ENCODE measurements around the gene TLL2.

TLL2 gene

DNA sequence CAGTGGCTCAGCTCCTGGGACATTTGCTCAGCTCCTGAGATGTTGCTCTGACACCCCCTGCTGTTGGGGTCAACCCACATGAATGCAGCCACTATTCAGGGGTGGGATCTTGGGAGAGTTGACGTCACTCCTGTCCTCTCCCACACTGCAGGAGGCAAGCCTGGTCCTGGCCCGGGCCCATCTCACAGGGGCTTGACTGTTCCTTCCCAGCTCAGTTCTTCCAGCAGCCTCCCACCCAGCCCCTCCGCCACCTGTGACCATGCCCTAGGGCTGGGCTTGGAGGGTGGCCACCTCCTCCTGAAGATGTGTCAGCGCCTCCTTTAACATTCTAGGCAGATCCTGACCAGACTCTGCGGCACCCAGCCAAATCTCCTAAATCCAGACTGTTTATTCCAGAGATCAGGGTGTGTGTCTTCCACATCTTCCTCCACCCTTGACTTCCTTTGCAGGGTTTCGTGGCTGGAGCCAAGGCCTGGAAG, 135.9 kb downstream of the TLL2 start:
- intact Hi-C loops (cut with DNase I) = loop anchor here (10.0 kb wide), 2 partner anchors 177 to 457 kb away; partner anchors contain the start of gene LCOR
- no peak for DNase-seq

DNA sequence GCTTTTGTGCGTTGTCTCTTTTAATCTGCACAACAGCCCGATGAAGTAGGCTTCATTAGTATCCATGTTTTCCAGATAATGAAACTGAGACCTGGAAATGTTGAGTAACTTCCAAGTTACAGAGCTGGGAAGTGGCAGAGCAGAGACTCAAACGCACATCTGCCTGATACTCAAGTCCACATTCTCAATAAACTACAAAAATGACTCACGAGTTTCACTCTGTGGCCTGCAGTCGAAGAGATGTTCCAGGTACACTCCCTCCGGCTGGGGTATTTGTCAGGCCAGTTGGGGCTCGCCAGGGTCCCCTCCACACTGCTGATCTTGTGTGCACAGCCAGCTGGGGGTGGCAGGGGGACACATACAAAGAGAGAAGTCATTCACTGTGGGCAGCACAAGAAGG, 137.2 kb downstream of the TLL2 start:
- no peak for DNase-seq
- intact Hi-C loops (cut with DNase I) = loop anchor here (10.0 kb wide), 2 partner anchors 178 to 458 kb away; partner anchors contain the start of gene LCOR

DNA sequence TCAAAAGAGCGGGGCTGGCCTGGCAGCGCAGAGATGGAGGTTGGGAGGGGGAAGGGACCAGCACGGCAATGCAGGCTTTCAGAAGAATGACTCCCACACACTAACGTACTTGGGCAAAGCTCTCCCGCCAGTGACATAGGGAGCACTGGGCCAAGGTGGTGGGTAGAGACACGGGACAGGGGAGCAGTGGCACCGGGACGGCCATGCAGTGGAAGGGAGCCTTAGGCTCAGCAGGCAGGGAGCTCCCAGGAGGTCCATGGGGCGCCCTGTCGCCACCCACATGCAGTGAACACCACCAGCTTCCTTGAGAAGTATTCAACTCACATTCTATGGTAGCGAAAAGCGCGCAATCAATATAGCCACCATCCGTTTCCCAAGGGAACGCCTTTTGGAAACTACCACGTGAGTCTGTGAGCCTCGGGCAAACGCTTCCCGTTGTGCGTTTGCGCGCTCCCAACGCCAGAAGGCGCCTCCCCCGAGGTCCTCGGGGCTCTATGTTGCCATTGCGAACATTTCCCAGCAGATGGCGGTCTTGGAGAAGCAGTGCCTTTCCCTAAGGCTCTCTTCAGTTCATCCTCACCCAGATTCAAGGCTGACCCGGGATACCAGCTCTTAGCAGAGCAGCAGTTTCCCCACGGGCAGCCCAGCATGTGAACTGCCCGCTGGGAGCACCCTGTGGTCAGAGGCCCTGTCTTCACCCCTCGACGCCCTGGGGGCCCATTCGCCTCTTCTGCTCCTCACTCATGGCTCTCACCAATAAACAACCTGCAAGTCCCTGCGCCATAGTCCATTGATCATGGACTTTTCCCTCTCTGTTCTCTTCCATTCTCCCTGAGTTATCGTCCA, 138.5 kb downstream of the TLL2 start:
- intact Hi-C loops (cut with DNase I) = loop anchor here (10.0 kb wide), 2 partner anchors 180 to 460 kb away; partner anchors contain the start of gene LCOR
- DNase-seq = peak; percentile 81 to 97 (median 93)

DNA sequence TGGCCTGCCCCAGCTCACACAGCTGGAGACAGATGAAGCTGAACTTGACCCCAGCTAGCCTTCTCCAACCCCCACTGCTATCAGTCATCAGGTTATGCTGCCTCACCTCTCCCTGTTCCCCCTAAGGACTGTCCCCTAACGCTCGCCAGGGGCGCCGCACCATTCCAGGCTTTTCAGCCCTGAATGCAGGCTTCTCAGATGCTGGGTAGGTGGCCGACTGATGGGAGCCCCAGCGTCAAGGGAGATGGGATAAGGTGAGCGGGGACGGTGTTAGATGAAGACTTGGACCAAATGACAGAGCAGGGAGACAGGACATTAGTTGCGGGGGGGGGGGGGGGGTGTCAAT, 139.1 kb downstream of the TLL2 start:
- intact Hi-C loops (cut with DNase I) = loop anchor here (10.0 kb wide), 2 partner anchors 180 to 460 kb away; partner anchors contain the start of gene LCOR
- DNase-seq = peak in 17 of 42 donors; percentile 15 to 59 (median 41)

DNA sequence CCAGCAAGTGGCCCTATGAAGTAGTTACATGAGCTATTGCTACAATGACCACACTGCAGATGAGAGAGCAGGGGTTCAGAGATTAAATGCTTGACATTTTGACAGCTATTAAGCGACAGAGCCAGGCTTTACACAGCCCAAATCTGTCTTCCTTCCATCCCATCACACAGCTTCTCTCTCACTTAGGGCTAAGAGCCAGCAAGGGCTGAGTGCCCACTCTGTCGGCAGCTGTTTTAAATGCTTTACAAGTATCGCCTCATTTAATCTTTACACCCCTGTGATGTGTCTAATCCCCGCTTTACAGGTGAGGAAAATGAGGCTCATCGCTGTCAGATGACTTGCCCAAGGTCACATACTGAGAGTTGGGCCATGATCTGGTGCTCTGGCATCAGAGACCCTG, 139.7 kb downstream of the TLL2 start:
- intact Hi-C loops (cut with DNase I) = loop anchor here (10.0 kb wide), 2 partner anchors 181 to 461 kb away; partner anchors contain the start of gene LCOR
- DNase-seq = no peak

DNA sequence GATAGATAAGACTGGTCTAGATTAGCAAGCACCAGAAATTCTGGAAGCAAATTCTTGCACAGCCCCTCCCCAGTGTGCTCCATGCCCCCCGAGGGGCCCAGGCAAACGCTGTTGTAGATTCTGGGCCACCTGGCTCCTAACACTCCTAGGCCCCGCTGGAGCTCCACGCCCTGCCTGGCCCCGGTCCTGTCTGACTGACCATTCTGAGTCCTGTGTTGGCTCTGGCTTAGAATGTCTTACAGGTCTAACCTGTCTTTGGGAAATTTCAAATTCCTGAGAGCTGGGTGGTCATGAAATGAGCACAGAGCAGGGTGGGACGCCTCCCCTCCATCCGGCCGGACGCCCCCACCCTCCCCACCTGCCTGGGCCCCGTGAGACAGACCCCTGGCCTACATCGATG, 142.4 kb downstream of the TLL2 start:
- no peak for DNase-seq
- intact Hi-C loops (cut with DNase I) = loop anchor here (10.0 kb wide), 2 partner anchors 183 to 463 kb away; partner anchors contain the start of gene LCOR

DNA sequence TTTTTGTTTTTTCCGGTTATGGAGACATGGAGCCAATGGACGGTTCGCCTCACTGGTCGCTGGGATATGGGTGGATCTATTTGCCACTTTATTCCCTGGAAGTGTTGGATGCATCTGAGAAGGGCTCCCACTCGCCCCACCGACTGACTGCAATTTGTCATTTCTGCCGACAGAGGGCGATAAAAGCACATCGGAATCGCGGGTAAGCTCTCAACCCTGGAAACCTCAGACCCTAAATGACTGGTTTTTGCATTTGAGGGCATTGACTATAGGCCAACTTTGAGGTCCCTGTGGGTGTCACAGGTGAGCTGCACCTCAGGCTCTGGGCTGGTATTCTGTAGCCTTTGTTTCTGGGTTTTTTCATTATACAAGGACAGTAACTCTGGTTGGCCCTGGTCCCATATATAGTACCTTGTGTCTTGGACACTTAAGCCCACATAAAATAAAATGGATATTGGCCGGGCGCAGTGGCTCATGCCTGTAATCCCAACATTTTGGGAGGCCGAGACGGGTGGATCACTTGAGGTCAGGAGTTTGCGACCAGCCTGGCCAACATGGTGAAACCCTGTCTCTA, 143.1 kb downstream of the TLL2 start:
- intact Hi-C loops (cut with DNase I) = loop anchor here (10.0 kb wide), 2 partner anchors 184 to 464 kb away; partner anchors contain the start of gene LCOR
- DNase-seq = peak in 41 of 42 donors; percentile 44 to 89 (median 67)

DNA sequence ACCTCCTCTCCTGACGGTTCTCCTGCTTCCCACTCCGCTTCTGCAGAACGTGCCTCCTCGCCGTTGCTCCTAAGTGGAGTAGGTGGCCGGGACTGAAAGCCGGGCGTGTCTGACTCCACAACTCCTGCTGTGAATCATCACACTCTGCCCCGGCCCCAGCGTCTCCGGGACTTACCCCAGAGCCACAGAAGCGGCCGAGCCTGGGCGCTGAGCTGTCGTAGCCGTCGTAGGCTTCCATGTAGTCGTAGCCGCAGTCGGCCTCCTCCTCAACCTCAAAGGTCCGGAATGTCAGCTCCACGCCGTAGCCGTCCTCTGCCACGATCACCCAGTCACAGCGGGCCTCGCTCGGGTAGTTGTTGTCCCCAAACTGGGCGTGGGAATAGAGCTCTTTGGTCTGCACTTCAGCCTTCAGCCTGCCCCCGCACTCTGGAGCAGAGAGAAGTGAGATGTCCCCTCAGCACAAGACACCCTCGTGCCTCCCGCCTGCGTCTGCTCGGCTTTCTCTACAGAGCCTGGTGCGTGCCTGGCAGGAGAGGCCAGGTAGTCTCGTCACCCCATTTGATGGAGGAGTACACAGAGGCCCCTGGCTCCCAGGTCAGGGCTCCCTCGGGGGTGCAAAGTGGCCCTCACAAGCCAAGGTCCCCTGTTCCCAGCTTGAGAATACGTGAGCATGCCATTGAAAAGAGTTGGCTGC, 143.7 kb downstream of the TLL2 start:
- peak in 26 of 42 donors; percentile 26 to 78 (median 43) for DNase-seq
- intact Hi-C loops (cut with DNase I) = loop anchor here (10.0 kb wide), 2 partner anchors 185 to 465 kb away; partner anchors contain the start of gene LCOR

DNA sequence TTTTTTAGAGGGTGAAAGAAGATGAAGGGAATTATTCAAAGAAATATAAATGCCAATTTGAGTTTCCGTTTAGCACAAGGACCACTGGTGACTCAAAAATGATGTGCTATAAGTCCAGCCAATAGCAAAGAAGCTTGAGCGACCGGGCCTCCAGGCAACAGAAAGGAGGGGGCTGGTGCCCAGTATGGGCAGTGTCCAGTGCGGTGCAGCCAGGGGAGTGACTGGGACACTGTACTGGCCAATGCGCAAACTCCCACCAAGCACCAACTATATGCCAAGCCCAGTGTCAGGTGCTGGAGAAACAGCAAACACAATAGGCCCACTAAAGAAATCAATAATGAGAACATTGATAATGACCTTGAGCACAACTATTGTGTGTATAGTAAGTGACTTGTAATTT, 144.8 kb downstream of the TLL2 start:
- DNase-seq = peak in 4 of 42 donors; percentile 24 to 66 (median 35)
- intact Hi-C loops (cut with DNase I) = no loop called here

DNA sequence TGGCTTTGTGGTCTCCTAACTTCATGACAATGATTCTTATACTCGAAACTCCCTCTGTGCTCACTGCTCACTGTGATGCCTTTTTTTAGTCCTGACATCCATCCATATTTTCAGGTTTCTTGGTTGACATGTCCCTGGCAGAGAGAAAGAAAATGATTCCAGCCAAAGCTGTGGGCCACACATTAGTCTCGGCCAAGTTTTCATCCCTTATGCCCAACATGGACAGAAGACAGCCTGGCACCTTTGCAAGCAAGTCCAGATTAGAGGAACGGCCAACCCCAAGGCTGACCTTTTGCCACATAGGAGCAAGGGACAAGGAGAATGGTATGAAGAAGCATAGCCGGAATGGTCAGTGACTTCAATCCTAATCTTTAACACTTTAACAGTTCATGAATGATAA, 146.3 kb downstream of the TLL2 start:
- peak in 1 of 42 donors; percentile 31 for DNase-seq
- intact Hi-C loops (cut with DNase I) = no loop called here

DNA sequence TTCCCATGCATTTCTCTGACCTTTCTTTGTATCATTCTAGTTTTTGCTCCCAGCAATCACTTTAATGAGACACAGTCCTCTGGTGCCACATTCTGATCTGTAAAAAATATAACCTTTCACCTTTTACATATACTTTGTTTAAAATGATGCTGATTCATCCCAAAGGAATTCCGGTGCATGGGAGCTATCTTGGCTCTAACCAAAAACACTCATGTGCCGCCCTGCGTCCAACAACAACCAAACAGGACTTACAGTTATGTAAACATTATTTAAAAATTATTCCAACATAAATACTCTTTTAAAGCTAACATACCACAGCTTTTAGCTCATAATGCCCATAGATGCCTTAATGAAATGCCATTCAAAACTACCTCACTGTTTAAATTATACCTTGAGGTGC, 147.2 kb downstream of the TLL2 start:
- DNase-seq = peak in 1 of 42 donors; percentile 27

DNA sequence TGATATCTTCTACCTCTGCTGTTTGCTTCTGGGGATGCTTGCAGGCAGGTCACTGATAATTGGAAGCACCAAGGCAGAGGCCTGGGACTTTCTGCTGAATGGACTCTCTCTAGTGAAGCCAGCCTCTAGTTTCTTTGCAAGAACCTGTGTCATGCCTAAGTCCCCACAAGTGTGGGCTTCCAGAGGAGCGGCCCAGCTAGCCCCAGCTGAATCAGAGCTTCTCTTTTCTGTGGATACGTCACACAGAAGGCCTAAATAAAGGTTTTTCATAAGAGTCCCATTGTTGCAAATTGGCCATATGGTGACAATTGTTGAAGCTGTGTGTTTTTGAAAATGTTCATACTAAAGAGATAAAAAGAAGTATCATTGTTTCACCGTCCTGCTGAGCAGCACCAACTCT, 148.2 kb downstream of the TLL2 start:
- intact Hi-C loops (cut with DNase I) = no loop called here
- peak in 17 of 42 donors; percentile 20 to 69 (median 42) for DNase-seq

More for the DNA sequence above, 147.2 kb downstream of the TLL2 start:
- intact Hi-C loops (cut with DNase I) = no loop called here

DNA sequence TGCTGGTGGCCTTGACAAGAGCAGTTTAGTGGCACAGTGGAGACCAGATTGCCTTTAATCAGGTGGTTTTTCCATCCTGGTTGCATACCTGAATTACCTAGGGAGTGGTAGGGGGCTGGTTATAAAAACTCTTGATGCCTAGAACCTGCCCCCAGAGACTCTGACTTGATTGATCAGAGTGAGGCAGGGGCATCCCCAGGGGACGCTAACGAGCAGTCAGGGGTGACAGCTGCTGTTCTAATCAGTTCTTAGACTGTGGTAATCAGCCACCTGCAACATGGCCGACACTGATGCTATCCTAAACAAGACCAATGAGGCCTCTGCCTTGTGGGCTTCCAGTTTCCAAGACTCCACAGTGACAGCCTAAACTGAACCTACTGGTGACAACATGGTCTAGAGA, 153.0 kb downstream of the TLL2 start:
- peak in 1 of 42 donors; percentile 32 for DNase-seq
- intact Hi-C loops (cut with DNase I) = no loop called here

DNA sequence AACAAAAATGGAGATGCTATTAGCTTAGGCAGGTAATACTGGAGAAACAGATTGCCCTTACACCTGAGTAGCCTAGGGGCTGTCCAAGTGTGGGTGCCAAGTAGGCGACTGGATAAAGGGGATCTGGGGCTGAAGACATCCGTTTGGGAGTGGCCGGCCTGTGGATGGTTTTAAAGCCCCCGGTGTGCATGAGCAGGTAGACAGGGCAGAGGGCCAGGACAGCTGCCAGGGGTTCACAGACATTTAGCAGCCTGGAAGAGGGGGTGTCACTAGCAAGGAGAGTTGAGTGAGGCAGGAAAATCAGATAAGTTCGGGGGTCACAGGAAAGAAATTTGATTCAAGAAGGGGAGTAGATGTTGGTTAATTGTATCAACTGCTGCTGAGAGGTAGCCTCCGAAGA, 153.4 kb downstream of the TLL2 start:
- peak in 1 of 42 donors; percentile 18 for DNase-seq
- intact Hi-C loops (cut with DNase I) = no loop called here

DNA sequence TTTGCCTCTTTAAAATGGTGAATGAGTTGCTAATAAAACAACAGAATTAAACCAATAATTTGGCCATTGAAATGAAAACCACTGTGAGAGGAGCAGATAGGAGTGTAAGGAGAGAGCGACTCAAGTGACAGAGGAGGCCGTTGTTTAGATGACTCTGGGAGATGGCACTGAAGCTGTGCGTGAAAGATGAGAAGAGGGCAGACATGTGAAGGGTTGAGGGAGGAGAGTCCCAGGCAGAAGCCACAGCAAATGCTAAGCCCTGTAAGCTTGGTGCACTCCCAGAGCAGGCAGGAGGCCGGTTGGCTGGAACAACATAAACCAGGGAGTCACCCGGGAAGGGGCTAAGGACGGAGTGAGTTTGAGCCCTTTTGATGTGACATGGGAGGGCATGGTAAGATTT, 154.1 kb downstream of the TLL2 start:
- peak in 7 of 42 donors; percentile 22 to 64 (median 40) for DNase-seq
- intact Hi-C loops (cut with DNase I) = no loop called here

DNA sequence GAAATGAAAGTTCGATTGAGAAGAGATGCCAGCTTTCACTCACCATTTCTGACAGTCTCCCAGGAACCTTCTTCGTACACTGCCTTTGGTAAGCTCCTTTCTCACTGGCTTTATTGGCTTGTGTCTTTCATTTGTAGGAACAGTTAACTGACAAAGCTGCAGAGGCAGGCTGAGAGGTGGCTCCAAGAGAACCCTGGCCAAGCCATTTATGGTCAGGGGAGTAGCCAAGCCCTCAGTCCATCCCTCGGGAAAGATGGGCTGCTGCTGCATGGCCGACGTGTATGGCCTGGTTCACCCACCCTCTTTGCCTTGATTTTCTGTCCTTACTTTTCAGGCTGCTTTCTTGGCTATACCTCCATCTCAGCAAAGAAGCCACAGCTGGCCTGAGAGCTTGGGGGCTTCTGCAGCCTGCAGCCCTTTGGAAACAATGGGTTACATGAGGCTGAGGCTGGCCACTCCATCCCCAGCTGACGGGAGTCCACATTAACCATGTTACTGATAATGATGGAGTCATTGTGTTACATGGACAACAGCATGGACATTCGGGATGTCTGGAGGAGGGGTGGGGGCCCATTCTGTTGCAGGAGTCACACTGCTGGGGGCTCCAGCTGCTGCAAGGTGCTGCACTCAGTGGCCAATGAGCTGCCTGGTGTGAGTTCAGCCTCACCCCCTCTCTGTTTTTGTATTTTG, 154.7 kb downstream of the TLL2 start, which contains the start of gene OPALIN:
Gene OPALIN, minus strand, starts transcription at position 152 of the 690 bp plus-strand sequence. Its CDS starts 106 bp downstream, at position 46.
- intact Hi-C loops (cut with DNase I) = no loop called here
- DNase-seq = peak in 33 of 42 donors; percentile 30 to 85 (median 71)

DNA sequence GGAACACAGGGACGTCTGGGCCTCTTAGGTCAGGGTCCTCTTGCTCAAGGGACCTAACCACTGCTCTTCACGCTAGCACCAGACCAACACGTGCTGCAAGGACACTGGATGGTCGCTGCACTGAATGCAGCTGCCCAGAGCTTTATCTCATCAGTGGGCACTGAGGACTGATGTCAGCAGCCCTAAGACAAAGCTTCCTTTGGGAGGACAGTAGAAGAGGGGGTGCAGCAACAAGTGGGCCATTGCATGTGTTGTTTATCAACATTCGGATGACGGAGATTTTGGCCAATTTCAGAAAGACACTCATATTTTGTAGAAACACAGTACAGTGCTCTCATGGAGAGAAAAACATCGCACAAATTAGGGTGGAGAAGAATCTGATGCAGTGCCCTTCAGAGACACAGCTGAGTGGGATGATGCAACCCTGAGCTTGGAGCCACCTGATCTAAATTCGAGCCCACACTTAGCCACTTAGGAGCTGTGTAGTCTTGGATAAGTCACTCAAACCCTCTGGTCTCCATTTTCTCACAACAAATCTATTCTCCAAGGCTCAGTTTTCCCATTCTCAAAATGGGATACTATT, 156.6 kb downstream of the TLL2 start:
- intact Hi-C loops (cut with DNase I) = no loop called here
- DNase-seq = peak; percentile 26 to 92 (median 79)

DNA sequence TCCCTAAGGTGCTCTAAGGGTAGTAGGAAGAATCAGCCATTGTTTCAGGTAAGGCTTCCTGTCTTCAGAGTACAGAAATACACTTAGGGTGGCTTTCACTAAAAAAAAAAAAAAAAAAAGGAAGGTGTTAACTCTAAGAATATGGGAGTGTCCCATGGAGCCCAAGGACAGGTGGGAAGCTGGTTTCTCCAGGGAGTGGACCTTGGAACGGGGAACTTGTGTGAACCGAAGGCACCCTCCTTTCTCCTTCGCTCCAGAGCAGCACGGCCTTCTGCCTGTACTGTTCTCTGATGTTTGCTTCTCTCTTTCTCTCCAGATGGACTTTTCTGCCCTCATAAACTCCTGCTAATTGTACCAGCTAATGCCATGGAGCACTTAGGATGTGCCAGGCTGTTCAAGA, 161.1 kb downstream of the TLL2 start:
- intact Hi-C loops (cut with DNase I) = no loop called here
- no peak for DNase-seq

Measured in head of caudate nucleus (tissue), 42 donors.